GM19238 (cell line): ENCODE data around the gene CHI3L1.

Experiments
- DNase-seq: peaks from one replicate; pipeline ENCODE4 v3.0.0; 2011; ENCODE audit warnings: low spot score; ENCODE audit not compliant: insufficient read length

CHI3L1 gene

DNA sequence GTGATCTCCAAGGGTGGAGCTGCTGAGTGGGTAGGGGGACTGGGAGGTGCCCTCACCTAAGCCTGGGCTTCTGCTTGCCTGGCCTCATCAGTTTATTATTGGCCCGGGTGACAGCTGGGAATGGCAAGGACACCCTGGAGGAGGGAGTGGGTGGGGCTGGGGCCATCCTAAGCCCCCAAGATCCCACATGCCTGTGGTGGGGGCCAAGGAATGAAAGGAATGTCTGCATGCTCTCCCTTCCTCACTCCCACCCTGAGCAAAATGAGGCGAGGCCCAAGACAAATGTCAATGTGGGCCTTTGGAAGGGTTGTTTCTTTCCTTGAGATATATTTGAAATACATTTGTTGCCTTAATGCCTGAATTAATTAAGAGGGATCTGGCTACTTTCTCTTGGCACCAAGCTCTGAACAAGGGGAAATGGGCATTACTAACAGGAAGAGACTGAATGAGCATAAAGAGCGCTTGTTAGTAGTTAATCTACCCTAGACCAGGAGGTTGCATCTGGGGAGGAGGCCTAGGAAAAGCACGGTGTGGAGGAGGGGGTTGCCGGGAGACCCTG lies 19.7 kb upstream of the CHI3L1 start:
- DNase-seq = no peak

GRCh38 chr1:203204756-203205155 lies 18.3 kb upstream of the CHI3L1 start:
- DNase-seq = no peak

DNA sequence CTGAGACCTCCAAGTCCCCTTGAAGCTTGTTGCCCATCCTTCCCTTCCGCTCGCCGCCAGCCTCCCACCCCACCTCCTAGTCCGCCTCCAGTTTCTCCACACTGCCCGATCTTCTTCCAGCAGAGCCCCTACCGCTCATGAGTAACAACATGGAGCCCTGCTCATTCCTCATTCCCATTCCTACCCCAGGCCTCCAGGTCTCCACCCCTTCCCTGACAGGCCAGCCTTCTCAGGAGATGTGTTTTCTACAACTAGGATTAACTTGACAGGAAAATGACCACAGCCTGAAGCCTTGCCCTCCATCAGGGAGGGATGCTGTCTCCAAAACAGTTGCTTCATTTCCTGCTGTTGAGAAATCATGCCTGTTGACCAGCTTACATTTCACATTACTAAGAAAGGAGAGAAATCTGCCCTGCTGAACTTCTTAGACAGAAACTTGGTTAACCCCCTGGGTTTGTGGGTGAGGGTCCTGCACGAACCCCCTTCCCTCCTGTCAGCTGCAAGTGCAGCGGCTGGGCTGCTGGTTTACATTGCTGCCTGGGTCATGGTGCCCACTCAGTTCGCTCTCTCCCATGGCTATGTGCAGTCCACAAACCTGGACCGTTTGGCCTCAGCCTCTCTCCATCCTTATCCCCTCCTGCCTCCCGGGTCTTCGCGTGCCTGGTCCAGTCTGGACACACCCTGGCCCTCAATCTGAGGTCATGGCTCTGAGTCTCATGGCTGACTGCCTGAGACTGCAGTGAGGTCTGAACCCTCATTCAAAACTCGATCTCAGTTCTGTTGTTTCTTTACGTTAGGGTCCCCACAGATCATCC lies 16.1 kb upstream of the CHI3L1 start:
- DNase-seq = no peak

- DNase-seq = no peak
Measured at GRCh38 chr1:203201516-203202205, 15.2 kb upstream of the CHI3L1 start.

DNA sequence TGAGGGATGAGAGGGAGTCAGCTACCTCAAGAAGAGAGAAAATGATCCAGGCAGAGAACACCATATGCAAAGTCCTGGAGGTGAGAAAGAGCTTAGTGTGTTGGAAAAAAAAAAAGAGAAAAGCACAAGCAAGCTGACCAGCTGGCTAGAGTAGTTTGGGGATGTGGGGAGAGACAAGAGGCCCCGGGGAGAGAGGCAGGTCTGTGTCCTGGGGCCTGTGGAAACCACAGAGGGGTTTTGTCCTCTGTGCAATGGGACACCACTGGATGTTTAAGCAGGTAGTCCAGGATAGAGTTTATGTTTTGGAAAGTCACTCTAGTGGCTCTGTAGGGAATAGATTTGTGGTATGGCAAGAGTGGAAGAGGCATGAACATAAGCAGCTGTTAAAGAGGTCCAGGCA lies 14.4 kb upstream of the CHI3L1 start:
- DNase-seq = no peak

DNA sequence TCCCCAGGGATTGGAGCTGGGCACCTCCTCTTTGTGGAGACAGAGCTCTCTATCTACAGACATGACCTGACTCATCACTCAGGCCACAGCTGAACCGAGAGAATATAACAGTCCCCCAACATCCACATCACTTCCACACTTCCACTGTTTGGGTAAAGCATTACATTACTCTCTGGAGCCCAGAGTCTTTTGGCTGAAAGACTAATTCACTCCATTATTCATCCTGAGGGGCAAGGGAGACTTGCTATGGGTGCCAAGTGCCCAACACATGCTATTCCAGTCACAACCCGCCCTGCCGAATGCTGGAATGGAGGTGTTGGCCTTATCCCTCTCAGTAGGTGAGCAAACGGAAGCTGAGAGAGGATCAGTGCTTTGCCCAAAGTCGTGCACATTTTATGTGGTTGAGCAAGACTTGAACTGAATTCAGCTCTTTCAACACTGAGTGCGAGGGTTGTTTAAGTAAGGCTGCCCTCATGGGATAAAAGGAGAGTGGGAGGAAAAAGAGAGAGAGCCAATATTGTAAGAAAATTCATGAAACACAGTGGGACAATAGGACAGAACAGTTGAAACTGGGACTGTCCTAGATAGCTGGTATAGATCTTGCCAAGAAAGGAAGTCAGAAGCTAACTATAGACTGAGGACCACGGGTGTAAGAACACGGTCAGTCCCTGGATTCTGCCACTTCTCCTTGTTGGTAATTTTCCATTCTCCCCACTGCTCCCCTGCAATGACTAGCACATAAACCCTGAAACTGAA lies 13.5 kb upstream of the CHI3L1 start:
- DNase-seq = no peak

GRCh38 chr1:203199481-203199815 lies 12.9 kb upstream of the CHI3L1 start:
- DNase-seq = no peak

DNA sequence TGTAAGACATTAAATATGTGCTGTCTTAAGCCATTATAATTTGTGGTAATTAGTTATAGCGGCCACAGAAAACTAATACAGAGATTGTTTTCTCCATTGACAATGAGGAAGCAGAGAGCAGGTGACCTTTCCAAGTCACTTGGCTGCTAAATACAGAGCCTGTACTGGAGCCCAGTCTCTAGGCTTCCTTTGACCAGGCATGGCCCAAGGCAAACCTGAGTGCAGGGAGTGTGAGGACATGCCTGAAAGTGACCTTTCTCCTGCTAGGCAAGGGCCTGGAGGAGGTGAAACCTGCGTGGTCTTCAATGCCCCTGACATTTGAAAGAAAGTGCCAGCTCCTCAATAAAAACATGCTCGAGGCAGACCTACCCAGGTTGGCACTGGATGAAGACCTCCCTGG lies 12.5 kb upstream of the CHI3L1 start:
- DNase-seq = no peak

GRCh38 chr1:203197625-203198024 lies 11.1 kb upstream of the CHI3L1 start:
- no peak for DNase-seq

GRCh38 chr1:203196371-203196770 lies 9.9 kb upstream of the CHI3L1 start:
- no peak for DNase-seq

DNA sequence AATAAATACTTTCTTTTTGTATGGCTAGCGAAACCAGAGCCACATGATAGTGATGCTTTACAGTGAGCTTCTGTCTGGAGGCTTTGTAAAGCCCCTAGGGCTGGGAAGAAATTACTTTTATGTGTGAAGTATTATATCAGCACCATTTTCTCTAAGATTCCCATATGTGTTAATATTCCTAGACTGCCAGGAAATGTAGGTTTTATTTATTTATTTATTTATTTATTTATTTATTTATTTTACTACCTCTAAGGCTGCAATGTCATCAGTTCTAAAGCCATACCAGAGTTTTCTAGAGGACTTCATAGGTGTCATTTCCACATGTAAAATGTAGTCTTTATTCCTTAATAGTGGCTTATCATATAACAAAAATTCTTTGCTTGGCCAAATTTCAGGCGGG lies 4.4 kb upstream of the CHI3L1 start:
- no peak for DNase-seq

GRCh38 chr1:203189951-203190352 lies 3.4 kb upstream of the CHI3L1 start:
- DNase-seq = no peak

- no peak for DNase-seq
Measured at GRCh38 chr1:203188686-203189232, 2.3 kb upstream of the CHI3L1 start.

DNA sequence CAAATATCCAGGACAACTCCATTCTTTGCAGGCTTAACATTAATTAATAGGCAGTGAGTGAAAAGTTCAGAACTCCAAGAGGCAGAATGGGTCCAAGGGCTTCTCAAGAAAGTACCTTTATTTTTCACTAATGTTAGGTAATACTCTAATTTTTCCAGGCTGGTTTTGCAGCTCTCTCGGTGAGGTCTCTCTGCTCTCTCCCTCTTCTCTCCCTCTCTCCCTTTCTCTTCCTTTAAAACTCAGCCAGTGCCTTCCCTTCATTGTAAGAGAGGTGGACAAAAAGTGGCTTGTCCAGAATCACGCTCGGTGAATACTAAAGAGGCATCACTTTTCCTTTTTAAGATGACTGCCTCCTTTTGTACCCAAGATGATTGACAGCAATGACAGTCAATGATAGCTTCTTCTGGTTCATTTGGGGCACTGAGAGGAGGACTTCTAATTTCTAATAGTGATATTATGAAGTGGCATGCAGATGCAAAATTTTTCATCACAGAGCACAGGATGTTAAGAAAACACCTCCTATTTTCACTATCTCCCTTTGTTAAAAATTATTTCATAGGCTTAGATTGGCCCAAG lies 1.3 kb upstream of the CHI3L1 start:
- no peak for DNase-seq

- no peak for DNase-seq
Measured at GRCh38 chr1:203187304-203187685, 791 bp upstream of the CHI3L1 start.

- DNase-seq = no peak
Measured at GRCh38 chr1:203186091-203186445, 436 bp downstream of the CHI3L1 start.

DNA sequence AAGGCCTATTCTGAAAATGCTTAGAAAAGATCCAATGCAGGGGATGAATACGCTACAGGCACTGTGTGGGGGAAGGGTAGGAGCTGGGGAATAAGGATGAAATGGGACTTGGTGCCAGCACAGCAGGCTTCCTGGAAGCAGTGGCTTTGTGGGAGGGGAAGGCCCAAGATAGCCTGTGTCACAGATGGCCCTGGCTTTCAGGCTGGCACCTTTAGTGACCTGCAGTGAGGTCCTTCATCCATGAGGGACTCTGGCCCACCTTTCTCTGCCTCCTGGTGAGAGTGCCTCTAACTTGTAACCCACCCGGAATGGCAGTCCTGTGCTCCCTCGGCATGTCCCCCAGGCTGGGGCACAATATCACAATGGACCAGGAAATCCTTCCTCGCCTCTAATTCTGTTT lies 919 bp downstream of the CHI3L1 start:
- no peak for DNase-seq

DNA sequence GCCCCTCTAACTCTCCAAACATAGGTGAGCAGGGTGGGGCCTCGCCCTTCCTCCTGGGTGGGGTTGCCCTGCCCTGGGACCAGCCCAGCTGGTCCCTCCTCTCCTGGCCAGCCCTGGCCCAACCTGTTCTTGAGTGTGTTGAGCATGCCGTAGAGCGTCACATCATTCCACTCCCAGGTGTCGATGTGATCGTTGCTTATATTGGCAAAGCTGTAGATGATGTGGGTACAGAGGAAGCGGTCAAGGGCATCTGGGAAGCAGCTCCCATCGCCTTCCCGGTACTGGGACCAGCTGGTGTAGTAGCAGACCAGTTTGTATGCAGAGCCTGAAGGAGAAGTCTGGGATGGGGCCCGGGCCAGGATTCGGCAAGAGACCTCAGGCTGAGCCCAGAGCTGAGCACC lies 1.4 kb downstream of the CHI3L1 start:
- no peak for DNase-seq

- no peak for DNase-seq
Measured at GRCh38 chr1:203184467-203184866, 2.0 kb downstream of the CHI3L1 start.

GRCh38 chr1:203183828-203184227 lies 2.7 kb downstream of the CHI3L1 start:
- DNase-seq = no peak

DNA sequence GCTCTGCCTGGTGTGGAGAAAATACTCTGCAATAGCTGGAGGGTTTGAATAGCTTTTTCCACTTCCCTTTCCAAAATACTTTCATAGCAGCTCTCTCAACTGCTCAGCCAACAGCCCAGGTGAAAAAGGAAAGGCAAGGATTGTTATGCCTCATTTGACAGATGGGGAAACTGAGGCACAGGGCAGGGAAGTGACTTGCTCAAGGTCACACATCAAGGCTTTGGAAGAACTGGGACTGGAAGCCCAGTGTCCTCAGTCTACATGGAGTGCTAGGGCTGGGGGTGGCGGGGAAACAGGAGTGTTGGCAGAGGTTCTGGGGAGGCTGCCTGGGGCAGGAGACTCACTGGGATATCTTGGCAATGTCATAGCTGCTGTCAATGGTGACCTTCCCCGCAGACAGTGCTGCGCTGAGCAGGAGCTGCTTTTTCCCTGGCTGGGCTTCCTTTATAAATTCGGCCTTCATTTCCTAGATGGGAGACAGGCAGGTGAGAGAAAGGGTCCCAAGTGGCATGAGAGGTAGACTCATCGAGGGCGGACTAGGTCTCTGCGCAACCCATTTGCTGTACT lies 4.0 kb downstream of the CHI3L1 start:
- DNase-seq = no peak
